Measurements from ENCODE around the gene GBP7.

GRCh38 chr1:89176971-89177370 lies 1.2 kb upstream of the GBP7 start:
- TF ChIP-seq ZBTB33 (IDR thresholded peaks at IDR 0.05) (no peak), CTCF (IDR thresholded peaks at IDR 0.05; ENCODE audit: low read depth, low read length, missing input control) (no peak), MAX (IDR thresholded peaks at IDR 0.05) (no peak), FOXA2 (IDR thresholded peaks at IDR 0.05) (no peak), RXRA (IDR thresholded peaks at IDR 0.05) (no peak), REST (IDR thresholded peaks at IDR 0.05) (no peak)

Data from liver (tissue), 3 donors.